Measurements from ENCODE around the gene DMD. TPM values are rescaled to one million over a fixed set of nuclear protein-coding genes. Genes with fewer than 3 reads are reported as not detected.

The DMD gene
- total RNA-seq, 1 experiment from 2014 or later: 2.2 TPM

DNA sequence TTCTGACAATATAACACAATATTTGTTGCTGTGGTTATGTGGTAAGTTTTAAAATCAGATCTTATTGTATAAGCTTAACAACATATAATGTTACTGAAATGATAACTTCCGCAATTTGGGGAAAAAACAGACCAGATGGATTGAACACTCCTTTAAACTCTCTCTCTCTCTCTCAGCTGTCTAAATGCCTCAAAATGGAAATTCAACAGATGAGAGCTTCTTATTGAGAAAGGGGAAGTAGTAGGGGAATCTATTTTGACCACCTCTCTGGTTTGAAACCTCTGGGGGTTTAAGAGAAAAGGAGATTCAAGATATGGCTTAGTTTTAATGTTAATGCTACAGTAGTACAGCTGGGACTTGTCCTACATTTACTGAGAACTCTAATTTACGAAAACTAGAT, 40.3 kb downstream of the DMD start:
- no peak overlapping the region for H3K27ac ChIP-seq (ENCODE audit: low read length)
- no peaks in the 10 kb centered on the region for H3K36me3 ChIP-seq (ENCODE audit: control insufficient read depth, insufficient read depth, low read length)
- TF ChIP-seq SIN3A (IDR thresholded peaks at IDR 0.05; ENCODE audit: borderline replicate concordance, insufficient read depth, low read depth, low read length): no peak
- no peak for TF ChIP-seq TCF7L2 (IDR thresholded peaks at IDR 0.05; ENCODE audit: low read depth, low read length)
- TF ChIP-seq, protein P1, sequence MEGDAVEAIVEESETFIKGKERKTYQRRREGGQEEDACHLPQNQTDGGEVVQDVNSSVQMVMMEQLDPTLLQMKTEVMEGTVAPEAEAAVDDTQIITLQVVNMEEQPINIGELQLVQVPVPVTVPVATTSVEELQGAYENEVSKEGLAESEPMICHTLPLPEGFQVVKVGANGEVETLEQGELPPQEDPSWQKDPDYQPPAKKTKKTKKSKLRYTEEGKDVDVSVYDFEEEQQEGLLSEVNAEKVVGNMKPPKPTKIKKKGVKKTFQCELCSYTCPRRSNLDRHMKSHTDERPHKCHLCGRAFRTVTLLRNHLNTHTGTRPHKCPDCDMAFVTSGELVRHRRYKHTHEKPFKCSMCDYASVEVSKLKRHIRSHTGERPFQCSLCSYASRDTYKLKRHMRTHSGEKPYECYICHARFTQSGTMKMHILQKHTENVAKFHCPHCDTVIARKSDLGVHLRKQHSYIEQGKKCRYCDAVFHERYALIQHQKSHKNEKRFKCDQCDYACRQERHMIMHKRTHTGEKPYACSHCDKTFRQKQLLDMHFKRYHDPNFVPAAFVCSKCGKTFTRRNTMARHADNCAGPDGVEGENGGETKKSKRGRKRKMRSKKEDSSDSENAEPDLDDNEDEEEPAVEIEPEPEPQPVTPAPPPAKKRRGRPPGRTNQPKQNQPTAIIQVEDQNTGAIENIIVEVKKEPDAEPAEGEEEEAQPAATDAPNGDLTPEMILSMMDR (IDR thresholded peaks at IDR 0.05): no peak
- no peak for TF ChIP-seq POLR2AphosphoS5 (IDR thresholded peaks at IDR 0.05; ENCODE audit: low read depth, low read length)
- no peak for TF ChIP-seq REST (IDR thresholded peaks at IDR 0.05; ENCODE audit: insufficient read depth in 1 of 2, low read depth in 2 of 2, low read length in 1 of 2)
- no peak for DNase-seq (ENCODE audit: low read depth, low spot score)
- in situ Hi-C loops (cut with HindIII; ENCODE audit: low pct_unique_long_range_greater_than_20kb, low sequenced_read_pairs) (no loop called here), intact Hi-C loops (cut with micrococcal nuclease; ENCODE audit: unreplicated experiment) (no loop called here)
- ChIA-PET CTCF (no interaction called here), POLR2A (no interaction called here)
- no peaks in the 10 kb centered on the region for H3K9me3 ChIP-seq (ENCODE audit: control insufficient read depth, insufficient read depth, low read depth, low read length)
- no peak for ATAC-seq
- H3K4me3 ChIP-seq (ENCODE audit: low read depth in 2 of 2, low read length in 2 of 2): no peak overlapping the region
- no peaks in the 10 kb centered on the region for H3K27me3 ChIP-seq (ENCODE audit: control insufficient read depth, insufficient read depth, low read length)
- BruUV-seq (replicated peaks): no TSS peak
- H3K4me1 ChIP-seq (ENCODE audit: control insufficient read depth, insufficient read depth, low read length): no peaks in the 10 kb centered on the region

DNA sequence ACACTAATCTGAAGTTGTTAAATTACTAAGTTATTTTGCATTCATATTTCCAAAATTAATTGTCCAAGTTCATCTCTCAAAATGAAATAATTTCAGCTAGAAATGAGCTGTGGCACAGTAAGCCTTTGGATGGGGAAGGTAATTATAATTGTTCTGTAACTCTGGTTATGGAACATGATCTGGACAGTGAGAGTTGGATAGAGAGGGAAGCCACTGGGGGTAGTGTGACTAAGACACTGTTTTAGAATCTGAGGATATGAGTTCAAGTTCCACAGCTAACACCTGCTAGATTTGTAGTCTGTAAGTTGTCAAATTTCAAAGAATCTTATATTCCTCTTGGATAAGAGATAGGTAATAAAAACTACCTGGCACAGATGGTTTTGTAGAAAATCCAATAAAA, 49.5 kb downstream of the DMD start:
- POLR2A ChIA-PET: no interaction called here
- DNase-seq (ENCODE audit: low read depth, low spot score) (no peak), ATAC-seq (no peak)
- in situ Hi-C loops (cut with HindIII; ENCODE audit: low pct_unique_long_range_greater_than_20kb, low sequenced_read_pairs) (no loop called here), intact Hi-C loops (cut with micrococcal nuclease; ENCODE audit: unreplicated experiment) (no loop called here)
- no TSS peak for BruUV-seq (replicated peaks)
- Histone ChIP-seq H3K4me3 (ENCODE audit: low read depth in 2 of 2, low read length in 2 of 2) (no peak overlapping the region), H3K9me3 (ENCODE audit: control insufficient read depth, insufficient read depth, low read depth, low read length) (no peaks in the 10 kb centered on the region), H3K27me3 (ENCODE audit: control insufficient read depth, insufficient read depth, low read length) (no peaks in the 10 kb centered on the region), H3K27ac (ENCODE audit: low read length) (no peak overlapping the region), H3K36me3 (ENCODE audit: control insufficient read depth, insufficient read depth, low read length) (no peaks in the 10 kb centered on the region), H3K4me1 (ENCODE audit: control insufficient read depth, insufficient read depth, low read length) (no peaks in the 10 kb centered on the region)
- TF ChIP-seq POLR2AphosphoS5 (IDR thresholded peaks at IDR 0.05; ENCODE audit: low read depth, low read length) (no peak), SIN3A (IDR thresholded peaks at IDR 0.05; ENCODE audit: borderline replicate concordance, insufficient read depth, low read depth, low read length) (no peak), TCF7L2 (IDR thresholded peaks at IDR 0.05; ENCODE audit: low read depth, low read length) (no peak), REST (IDR thresholded peaks at IDR 0.05; ENCODE audit: insufficient read depth in 1 of 2, low read depth in 2 of 2, low read length in 1 of 2) (no peak)
- TF ChIP-seq, protein P1 (IDR thresholded peaks at IDR 0.05): no peak
- CTCF ChIA-PET: no interaction called here

All from Panc1 (cell line).